GM18505 (cell line): ENCODE data around the gene EHD1.

Source experiments
- ATAC-seq: cut with Tn5 transposase; IDR thresholded peaks from one replicate; pipeline ENCODE4 v1.9.1; 2021; ENCODE audit not compliant: unreplicated experiment
- POLR2A ChIP-seq: IDR thresholded peaks from 4 replicates; pipeline ENCODE4 v1.6.1; 2011; ENCODE audit warnings: borderline replicate concordance; ENCODE audit not compliant: insufficient read depth, insufficient read length; ENCODE audit errors: extremely low read depth

The EHD1 gene

DNA sequence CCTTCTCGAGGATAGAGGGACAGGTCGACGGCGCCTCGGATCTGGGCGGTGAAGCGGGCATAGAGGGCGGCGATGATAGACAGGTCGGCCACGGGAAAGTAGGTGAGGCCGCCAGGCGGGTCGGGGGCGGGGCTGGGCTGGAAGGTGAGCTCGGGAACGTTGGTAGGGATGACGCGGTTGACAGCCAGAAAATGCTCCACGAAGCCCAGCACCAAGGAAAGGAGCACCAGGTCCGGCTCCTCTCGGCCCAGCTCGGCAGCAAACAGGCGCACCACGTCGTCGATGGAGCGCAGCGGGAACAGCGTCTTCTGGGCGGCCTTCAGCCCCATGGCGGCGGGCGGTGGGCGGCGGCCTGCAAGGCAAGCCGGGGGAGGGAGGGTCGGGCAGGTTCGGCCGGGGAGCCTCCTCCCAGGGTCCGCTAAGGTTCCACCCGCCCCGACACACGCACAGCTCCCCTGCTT is 68.6 kb downstream of the EHD1 start:
- peak; percentile 4 for ATAC-seq
- no peak for TF ChIP-seq POLR2A

DNA sequence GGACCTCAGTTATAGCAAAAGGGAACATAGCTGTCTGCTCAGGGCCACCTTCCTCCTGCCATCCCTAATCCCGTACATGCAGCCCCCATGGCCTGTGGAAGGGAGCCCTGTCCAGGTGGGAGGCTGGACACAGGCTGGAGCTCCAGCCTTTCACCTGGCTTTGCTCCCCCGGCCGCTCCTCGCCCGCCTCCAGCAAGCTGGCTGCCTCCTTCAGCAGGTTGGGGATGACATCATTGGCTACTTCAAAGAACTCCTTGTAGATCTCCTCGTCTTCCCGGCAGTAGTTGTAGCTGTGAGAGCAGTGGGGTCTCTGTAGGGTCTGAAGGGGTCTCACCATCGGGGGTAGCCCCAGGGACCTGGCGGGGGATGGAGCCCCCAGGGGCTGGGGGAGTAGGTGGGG is 72.9 kb downstream of the EHD1 start:
- no peak for TF ChIP-seq POLR2A
- ATAC-seq, result no peak

GRCh38 chr11:64804346-64805210 is 73.8 kb downstream of the EHD1 start:
- no peak for ATAC-seq
- TF ChIP-seq POLR2A, result no peak

GRCh38 chr11:64803846-64804345 is 74.5 kb downstream of the EHD1 start:
- no peak for TF ChIP-seq POLR2A
- ATAC-seq, result no peak

- peak; percentile 63 for ATAC-seq
- peak; percentile 66 for TF ChIP-seq POLR2A
Measured at GRCh38 chr11:64803158-64803845, 75.1 kb downstream of the EHD1 start, which contains the start of gene MAP4K2. Gene MAP4K2 (minus strand): TSS chr11:64803214. CDS start chr11:64803149, 65 bp downstream.

- peak; percentile 6 for TF ChIP-seq POLR2A
- ATAC-seq, result peak; percentile 17
Measured at GRCh38 chr11:64802370-64803157, 75.9 kb downstream of the EHD1 start.
